H4 (cell line): ENCODE results near the gene RCBTB1. TPM values are rescaled to one million over a fixed set of nuclear protein-coding genes. Genes with fewer than 3 reads are reported as not detected.
A peak's percentile ranks its signal among the peaks of the same experiment; 100 is the strongest.

Experiments used
- DNase-seq: peaks from one replicate; pipeline ENCODE4 v3.0.0-alpha.2; 2015; ENCODE audit warnings: low spot score
- total RNA-seq: library from RNA; depleted of rRNA; stranded (reverse); fragments of >200 nt; shearing (Covaris generic); gene quantifications from 2 replicates; pipeline ENCODE4 v1.2.3, GENCODE V29; 2014; rRNA removed

Gene RCBTB1
- total RNA-seq, 1 experiment from 2014 or later = 10.8 TPM

DNA sequence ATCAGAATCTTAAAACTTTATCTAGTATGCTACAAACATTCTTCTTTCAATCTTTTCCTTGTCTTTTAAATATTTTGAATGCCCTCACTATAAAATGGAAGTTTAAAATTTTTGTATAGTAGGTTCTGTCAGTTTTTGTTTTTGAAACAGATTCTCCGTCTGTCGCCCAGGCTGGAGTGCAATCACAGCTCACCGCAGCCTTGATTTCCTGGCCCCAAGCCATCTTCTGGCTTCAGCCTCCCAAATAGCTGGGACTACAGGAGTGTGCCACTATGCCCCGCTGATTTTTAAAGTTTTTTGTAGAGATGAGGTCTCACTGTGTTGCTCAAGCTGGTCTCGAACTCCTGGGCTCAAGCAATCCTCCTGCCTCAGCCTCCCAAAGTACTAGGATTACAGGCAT is 68.9 kb downstream of the RCBTB1 start:
- no peak for DNase-seq

DNA sequence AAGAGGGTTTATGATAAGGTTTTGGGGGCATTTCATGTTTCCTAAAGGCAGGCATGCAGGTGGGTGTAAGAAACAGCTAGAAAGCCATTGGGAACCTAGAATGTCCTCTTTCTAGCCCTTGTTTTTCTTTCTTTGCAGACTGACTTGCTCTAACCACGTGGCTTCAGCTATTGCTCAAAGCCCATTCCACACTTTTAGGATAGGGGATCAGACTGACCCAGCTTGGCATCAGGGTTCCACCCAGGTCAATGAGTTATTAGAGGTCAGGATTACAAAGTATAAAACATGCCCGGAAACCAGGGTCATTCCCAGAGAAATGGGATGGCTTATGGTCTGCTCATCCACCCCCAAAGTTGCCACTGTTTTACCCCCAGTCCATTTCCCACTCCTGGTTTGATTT is 72.8 kb downstream of the RCBTB1 start:
- no peak for DNase-seq

DNA sequence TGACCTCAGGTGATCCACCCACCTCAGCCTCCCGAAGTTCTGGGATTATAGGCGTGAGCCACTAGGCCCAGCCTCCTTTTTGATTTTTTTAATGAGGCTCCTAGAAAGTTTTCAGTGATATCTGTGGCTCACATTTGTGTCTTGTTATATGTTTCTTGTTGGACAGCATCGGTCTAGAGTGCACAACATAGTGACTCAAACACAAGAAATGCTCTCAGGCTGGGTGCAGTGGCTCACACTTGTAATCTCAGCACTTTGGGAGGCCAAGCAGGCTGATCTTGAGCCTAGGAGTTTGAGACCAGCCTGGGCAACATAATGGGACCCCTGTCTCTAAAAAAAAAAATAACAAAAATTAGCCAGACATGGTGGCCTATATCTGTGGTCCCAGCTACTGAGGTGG is 81.4 kb downstream of the RCBTB1 start:
- DNase-seq = no peak

- peak; percentile 14 for DNase-seq
These were observed 82.4 kb downstream of the RCBTB1 start for GRCh38 chr13:49502954-49503353.

DNA sequence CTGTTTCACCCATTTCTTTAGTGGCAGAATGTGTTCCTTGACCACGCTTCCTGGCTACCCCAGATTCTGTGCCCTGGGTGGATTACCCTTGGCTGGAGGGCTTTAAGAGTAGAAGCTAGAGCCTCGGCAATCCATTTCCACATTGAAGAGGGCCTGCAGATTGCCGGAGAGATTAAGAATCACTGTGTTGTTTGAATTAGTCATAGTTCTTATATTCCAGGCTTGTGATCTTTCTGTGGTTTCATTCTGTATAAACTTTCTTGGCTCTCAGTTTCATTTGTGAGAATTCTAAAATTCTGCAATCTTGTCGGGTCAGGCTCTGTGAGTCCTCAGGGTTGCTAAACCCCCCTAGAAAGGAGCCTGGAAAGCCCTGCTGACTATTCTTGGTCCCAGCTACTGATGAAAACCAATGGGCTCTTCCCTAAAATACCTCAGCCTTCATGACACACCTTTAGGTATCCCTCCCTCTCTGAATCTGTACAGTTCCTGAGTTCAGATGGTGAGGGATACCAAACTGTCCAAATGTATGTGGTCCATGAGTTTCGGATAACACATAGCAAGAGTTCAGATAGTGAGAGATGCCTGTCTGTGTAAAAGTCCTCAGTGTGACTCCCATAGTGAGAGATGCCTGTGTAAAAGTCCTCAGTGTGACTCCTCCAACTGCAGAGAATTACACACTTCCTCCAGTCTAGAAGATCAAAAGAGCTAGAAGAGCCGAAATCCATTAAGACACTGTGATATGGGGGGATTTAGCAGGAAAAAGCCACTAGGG is 85.3 kb downstream of the RCBTB1 start:
- DNase-seq = peak; percentile 59

GRCh38 chr13:49498206-49498605 is 87.2 kb downstream of the RCBTB1 start:
- DNase-seq = no peak

GRCh38 chr13:49497272-49497671 is 88.1 kb downstream of the RCBTB1 start:
- no peak for DNase-seq

GRCh38 chr13:49496837-49497236 is 88.5 kb downstream of the RCBTB1 start:
- peak; percentile 17 for DNase-seq

GRCh38 chr13:49495783-49496762 is 89.3 kb downstream of the RCBTB1 start, which contains the start of gene PHF11:
TSS of gene PHF11 (plus strand) at chr13:49495953. CDS start at chr13:49496002, 49 bp downstream.
- peak; percentile 59 for DNase-seq

GRCh38 chr13:49494645-49495044 is 90.7 kb downstream of the RCBTB1 start:
- no peak for DNase-seq

DNA sequence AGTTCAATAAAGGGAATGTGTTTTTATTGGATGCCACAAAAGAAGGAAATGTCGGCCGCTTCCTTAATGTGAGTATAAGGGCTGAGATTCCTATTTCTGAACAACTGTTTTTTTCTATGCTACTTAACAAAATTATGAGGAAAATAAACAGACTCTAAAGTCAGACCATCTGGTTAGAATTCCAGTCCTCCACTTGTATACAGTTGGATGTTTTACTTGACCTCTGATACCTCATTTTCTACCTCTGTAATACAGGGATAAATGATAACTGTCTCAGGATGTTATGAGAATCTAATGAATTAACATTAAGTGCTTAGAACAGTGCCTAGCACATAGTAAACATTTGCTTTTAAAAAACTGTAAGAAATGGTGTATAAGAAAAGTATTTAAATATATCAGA is 96.8 kb downstream of the RCBTB1 start:
- DNase-seq = no peak

Other genes with a start within 250 kb of the RCBTB1 start
- gene CAB39L, start 141.5 kb downstream of the RCBTB1 start, total RNA-seq = 3.7 and 5.1 TPM in 2 replicates
- gene SETDB2, start 141.3 kb downstream of the RCBTB1 start, total RNA-seq = 6.6 and 6.7 TPM in 2 replicates
- 9.0 and 13.6 TPM in 2 replicates for gene PHF11, start 89.6 kb downstream of the RCBTB1 start, total RNA-seq
- gene ARL11, start 42.9 kb upstream of the RCBTB1 start, total RNA-seq = not detected in 2 replicates
- 67.9 and 77.4 TPM in 2 replicates for gene EBPL, start 105.9 kb upstream of the RCBTB1 start, total RNA-seq
- 11.6 and 19.2 TPM in 2 replicates for gene KPNA3, start 207.1 kb upstream of the RCBTB1 start, total RNA-seq